ENCODE measurements around the gene FUBP1. TPM values are rescaled to one million over a fixed set of nuclear protein-coding genes. Genes with fewer than 3 reads are reported as not detected.

FUBP1 gene
- total RNA-seq, 1 experiment from 2014 or later: 271 TPM

DNA sequence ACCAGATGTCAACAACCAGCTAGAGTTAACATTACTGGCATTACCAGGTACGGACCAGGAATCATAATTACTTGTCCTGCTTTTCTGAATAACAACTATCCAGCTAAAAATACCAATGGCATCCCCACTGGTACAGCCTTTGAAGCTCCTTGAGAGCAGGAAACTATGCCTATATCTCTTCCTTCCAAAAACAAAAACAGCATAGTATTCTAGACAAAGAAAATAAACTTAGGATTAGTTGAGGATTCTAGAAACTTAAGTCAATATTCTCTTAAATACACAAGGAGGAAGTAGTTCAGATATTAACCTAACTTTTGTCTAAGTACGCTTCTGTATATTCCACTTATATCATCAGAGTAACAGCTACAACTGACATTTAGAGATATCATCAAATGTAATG is 3.0 kb downstream of the FUBP1 start:
- Histone ChIP-seq H3K23ac (ENCODE audit: insufficient read length, low read depth, low read length) (no peak overlapping the region), H4K8ac (replicated peaks; ENCODE audit: insufficient read length, low read depth, low read length) (no peak overlapping the region), H2BK5ac (ENCODE audit: insufficient read length, low read length) (no peak overlapping the region), H3K27me3 (ENCODE audit: insufficient read depth, low read length) (no peaks in the 10 kb centered on the region), H3K9me3 (ENCODE audit: control insufficient read depth, low read depth, low read length) (no peaks in the 10 kb centered on the region), H3K79me1 (ENCODE audit: insufficient read depth, low read depth, low read length, poor library complexity, severe bottlenecking) (no peaks in the 10 kb centered on the region), H3K18ac (ENCODE audit: insufficient read length, low read depth, low read length) (no peak overlapping the region), H2BK20ac (ENCODE audit: low read depth, low read length, poor library complexity, severe bottlenecking) (no peak overlapping the region), H2BK15ac (ENCODE audit: low read depth, low read length) (no peak overlapping the region), H3T11ph (ENCODE audit: low read length) (no peak overlapping the region), H3K79me2 (ENCODE audit: insufficient read depth, low read length) (peaks cover 66% of the 10 kb centered on the region; the same call in 1 of the 2 replicates), H4K91ac (ENCODE audit: insufficient read length, low read depth, low read length) (no peak overlapping the region), H4K5ac (ENCODE audit: insufficient read length, low read depth, low read length) (no peak overlapping the region), H3K27ac (ENCODE audit: insufficient read length, low read depth, low read length) (no peak overlapping the region), H2BK120ac (ENCODE audit: low read depth, low read length, poor library complexity, severe bottlenecking) (no peak overlapping the region), H2BK12ac (ENCODE audit: insufficient read length, low read depth, low read length) (no peak overlapping the region), H2AK5ac (ENCODE audit: insufficient read length, low read length) (no peak overlapping the region), H3K23me2 (ENCODE audit: insufficient read length, low read depth, low read length, poor library complexity, severe bottlenecking) (peaks cover 6% of the 10 kb centered on the region), H3K14ac (ENCODE audit: insufficient read depth, low read length) (no peak overlapping the region), H2AFZ (ENCODE audit: low read length) (no peak overlapping the region), H3K4me2 (ENCODE audit: insufficient read depth, insufficient read length, low read length) (peak overlapping the region; percentile 86), H3K9ac (ENCODE audit: extremely low read depth, insufficient read length, low read length) (no peak overlapping the region), H3K4me1 (ENCODE audit: insufficient read depth, low read length) (no peaks in the 10 kb centered on the region; the same call in 1 of the 2 replicates), H4K20me1 (ENCODE audit: control insufficient read depth, insufficient read depth, insufficient read length) (no peaks in the 10 kb centered on the region), H3K56ac (ENCODE audit: insufficient read length, low read depth, low read length) (no peak overlapping the region), H3K4ac (ENCODE audit: low read depth, low read length) (no peak overlapping the region)
- peaks cover 20 to 26% (median 23%) of the 10 kb centered on the region in 3 experiments for H3K36me3 Mint-ChIP-seq (ENCODE audit: insufficient read depth in 1 of 3, low read depth in 3 of 3)
- peak overlapping the region; percentile 13 to 41 (median 39); a peak in 3 of 7 replicates for H3K27ac Mint-ChIP-seq
- TF ChIP-seq, protein P1, sequence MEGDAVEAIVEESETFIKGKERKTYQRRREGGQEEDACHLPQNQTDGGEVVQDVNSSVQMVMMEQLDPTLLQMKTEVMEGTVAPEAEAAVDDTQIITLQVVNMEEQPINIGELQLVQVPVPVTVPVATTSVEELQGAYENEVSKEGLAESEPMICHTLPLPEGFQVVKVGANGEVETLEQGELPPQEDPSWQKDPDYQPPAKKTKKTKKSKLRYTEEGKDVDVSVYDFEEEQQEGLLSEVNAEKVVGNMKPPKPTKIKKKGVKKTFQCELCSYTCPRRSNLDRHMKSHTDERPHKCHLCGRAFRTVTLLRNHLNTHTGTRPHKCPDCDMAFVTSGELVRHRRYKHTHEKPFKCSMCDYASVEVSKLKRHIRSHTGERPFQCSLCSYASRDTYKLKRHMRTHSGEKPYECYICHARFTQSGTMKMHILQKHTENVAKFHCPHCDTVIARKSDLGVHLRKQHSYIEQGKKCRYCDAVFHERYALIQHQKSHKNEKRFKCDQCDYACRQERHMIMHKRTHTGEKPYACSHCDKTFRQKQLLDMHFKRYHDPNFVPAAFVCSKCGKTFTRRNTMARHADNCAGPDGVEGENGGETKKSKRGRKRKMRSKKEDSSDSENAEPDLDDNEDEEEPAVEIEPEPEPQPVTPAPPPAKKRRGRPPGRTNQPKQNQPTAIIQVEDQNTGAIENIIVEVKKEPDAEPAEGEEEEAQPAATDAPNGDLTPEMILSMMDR (conservative IDR thresholded peaks at IDR 0.05): no peak
- no CpG with 5 or more reads among the region's 2 CpGs for WGBS (ENCODE audit: extremely low coverage, insufficient read length, low lambda C conversion rate)
- H3K9me3 Mint-ChIP-seq: no peaks in the 10 kb centered on the region
- H3K4me3 Mint-ChIP-seq: no peak overlapping the region; a peak in 3 of 5 replicates
- H3K27me3 Mint-ChIP-seq (ENCODE audit: low read depth): no peaks in the 10 kb centered on the region
- no peak for DNase-seq
- peaks cover 38 to 49% of the 10 kb centered on the region in 2 experiments for H3K4me1 Mint-ChIP-seq

All from H9 (cell line).